C4-2B (cell line): ENCODE results near the gene PCLO.
"Not testable (repeated sequence)": the region's sequence is repeated elsewhere in the genome, so short reads cannot be mapped to it uniquely, and the experiment has no call there.

Experiments used
- H3K27ac ChIP-seq: fragments of 450-650 bp; 2 replicates; pipeline ENCODE4 v1.5.1; 2017
- ZFX ChIP-seq: fragments of 450-650 bp; IDR thresholded peaks from 2 replicates; pipeline ENCODE4 v1.6.1; 2017
- TF ChIP-seq, protein P1 (sequence below): fragments of 450-650 bp; conservative IDR thresholded peaks from 2 replicates; pipeline ENCODE4 v1.5.1; 2017; ENCODE audit warnings: mild to moderate bottlenecking

The PCLO gene

DNA sequence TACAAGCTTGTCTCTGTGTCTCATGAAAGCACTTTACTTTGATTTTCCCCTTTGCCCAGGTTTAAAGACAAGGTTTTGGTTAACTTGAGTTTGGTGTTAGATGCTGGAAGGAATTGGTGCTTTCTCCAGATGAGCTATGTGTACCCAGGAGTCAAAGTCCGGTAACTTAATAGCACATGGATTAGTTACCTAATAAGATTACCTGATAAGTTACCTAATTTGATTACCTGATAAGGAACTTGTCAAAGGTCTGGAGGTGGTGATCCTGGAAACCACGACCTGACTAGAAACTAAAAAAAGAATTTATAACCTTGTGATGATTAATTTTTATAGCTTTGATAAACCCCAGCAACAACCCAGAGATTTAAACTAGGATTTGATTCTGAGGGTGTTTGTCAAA is 449.2 kb downstream of the PCLO start:
- TF ChIP-seq, protein P1, sequence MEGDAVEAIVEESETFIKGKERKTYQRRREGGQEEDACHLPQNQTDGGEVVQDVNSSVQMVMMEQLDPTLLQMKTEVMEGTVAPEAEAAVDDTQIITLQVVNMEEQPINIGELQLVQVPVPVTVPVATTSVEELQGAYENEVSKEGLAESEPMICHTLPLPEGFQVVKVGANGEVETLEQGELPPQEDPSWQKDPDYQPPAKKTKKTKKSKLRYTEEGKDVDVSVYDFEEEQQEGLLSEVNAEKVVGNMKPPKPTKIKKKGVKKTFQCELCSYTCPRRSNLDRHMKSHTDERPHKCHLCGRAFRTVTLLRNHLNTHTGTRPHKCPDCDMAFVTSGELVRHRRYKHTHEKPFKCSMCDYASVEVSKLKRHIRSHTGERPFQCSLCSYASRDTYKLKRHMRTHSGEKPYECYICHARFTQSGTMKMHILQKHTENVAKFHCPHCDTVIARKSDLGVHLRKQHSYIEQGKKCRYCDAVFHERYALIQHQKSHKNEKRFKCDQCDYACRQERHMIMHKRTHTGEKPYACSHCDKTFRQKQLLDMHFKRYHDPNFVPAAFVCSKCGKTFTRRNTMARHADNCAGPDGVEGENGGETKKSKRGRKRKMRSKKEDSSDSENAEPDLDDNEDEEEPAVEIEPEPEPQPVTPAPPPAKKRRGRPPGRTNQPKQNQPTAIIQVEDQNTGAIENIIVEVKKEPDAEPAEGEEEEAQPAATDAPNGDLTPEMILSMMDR = no peak
- no peak for TF ChIP-seq ZFX
- no peak overlapping the region for H3K27ac ChIP-seq

DNA sequence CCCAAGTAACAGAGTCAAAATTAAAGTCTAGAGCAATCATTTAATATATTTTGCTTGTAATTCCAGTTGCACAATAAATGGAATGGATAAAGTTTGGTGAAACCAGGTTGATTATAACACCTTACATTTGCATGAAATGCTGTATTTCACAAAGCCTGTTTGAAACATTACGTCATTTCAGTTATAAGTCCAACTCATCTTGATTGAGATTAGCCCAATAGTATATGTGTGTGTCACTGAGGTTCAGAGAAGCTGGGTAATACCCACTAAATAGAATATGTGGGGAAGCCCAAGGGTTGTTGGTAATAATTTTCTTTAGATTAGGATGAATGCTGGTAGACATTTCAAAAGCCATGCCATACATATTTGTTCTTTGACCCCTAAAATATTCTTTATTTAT is 456.3 kb downstream of the PCLO start:
- not testable (repeated sequence) for H3K27ac ChIP-seq

DNA sequence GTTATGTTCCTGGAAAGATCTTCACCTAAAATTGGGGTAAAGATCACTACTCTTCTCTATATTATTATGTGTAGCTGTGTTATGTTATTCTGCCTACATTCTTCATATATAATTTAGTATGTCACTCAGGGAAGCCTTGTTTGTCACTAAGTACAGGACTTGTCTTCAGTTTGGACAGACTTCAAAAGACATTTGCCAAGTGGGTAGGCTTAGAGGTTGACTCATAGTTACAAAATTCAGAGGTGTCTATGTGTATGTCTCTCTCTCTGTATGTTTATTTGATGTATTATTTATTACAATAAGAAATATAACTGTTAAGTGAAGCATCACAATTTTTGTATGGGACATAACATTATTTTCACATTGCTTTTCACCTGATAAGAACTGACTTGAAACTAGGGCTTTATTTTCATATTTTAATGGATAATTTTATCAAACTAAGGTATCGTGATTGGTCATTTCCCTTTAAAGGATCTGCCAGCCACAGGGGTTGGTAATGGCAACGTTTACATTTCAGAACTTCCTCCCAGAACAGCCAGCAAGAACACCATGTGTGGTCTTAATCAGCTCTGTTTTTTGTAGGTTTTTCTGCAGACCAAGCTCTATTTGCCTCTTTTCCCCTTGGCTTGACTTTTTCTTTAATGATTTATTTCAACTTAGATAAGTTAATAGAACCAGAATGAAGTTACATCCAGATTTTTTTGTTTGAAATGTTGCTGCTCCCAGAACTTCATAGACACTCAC is 457.0 kb downstream of the PCLO start:
- no peak overlapping the region for H3K27ac ChIP-seq
- no peak for TF ChIP-seq ZFX
- TF ChIP-seq, protein P1 = no peak

DNA sequence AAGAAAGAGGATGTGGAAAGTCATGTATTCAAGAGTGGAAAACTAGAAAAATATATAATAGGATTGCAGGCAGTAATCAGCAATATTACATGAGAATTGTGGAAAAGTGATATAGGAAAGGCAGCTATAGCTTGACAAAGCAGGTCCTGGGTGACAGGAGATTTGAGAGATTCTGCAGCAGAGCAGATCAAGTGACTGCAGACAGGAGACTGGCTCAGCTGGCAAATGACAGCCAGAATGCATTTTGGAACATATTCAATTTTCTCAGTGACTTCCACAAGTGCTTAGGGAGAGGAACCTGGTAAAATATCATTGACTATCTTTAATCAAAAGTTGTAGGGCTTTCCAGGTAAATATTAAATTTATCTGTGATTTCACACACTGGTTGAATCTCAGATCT is 458.6 kb downstream of the PCLO start:
- TF ChIP-seq, protein P1 = no peak
- no peak for TF ChIP-seq ZFX
- H3K27ac ChIP-seq = no peak overlapping the region
